Endothelial cell of umbilical vein (primary cell): ENCODE data around the gene CCNL2. TPM values are rescaled to one million over a fixed set of nuclear protein-coding genes. Genes with fewer than 3 reads are reported as not detected.
"Not testable (repeated sequence)": the region's sequence is repeated elsewhere in the genome, so short reads cannot be mapped to it uniquely, and the experiment has no call there.

Experiments
- BruUV-seq: library from RNA; stranded (reverse); fragments of 400-500 nt; replicated peaks from 2 replicates; lab custom pipeline; 2021; lab: Mats Ljungman, UMichigan
- CTCF ChIA-PET: fragments of 300-600, 350-600 bp; sonication (Branson Sonifier 250); formaldehyde crosslinking; loops from one replicate; lab custom pipeline; 2021; ENCODE audit warnings: antibody characterized with exemption, inconsistent platforms; lab: Charles Lee
- POLR2A ChIA-PET: fragments of 300-600, 350-600 bp; sonication (Branson Sonifier 250); formaldehyde crosslinking; loops from one replicate; lab custom pipeline; 2021; ENCODE audit warnings: antibody characterized with exemption, inconsistent platforms; lab: Charles Lee
- DNase-seq: peaks from one replicate; pipeline ENCODE4 v3.0.0-alpha.2; 2011; ENCODE audit warnings: low read depth, low spot score
- FAIRE-seq: peaks from 2 replicates; lab custom pipeline; 2011; peaks lifted over from hg19 to GRCh38; lab: Jason Lieb, UNC
- H2AFZ ChIP-seq: 2 replicates; pipeline ENCODE4 v1.6.0; 2012; ENCODE audit warnings: low read depth, low read length, control low read depth, inconsistent platforms
- H3K27ac ChIP-seq: 2 replicates; pipeline ENCODE4 v1.5.1; 2011; ENCODE audit warnings: low read depth, mild to moderate bottlenecking, control low read depth, low read length, moderate library complexity; ENCODE audit not compliant: insufficient read depth
- H3K27me3 ChIP-seq, 2 experiments: 2 replicates each; pipeline versions ENCODE4 v1.6.0 to v1.6.1; 2011; ENCODE audit warnings: low read length in 2 of 2, mixed read lengths in 1 of 2; ENCODE audit not compliant: control insufficient read depth in 2 of 2, insufficient read depth in 2 of 2
- H3K36me3 ChIP-seq, 2 experiments: 2 replicates in 1 of 2; 3 replicates in 1 of 2; pipeline ENCODE4 v1.5.1; 2011; ENCODE audit warnings: low read length in 2 of 2, mild to moderate bottlenecking in 1 of 2, moderate library complexity in 1 of 2; ENCODE audit not compliant: control insufficient read depth in 2 of 2, insufficient read depth in 2 of 2; ENCODE audit errors: extremely low read depth in 1 of 2
- H3K4me1 ChIP-seq: 3 replicates; pipeline ENCODE4 v1.5.1; 2011; ENCODE audit warnings: mild to moderate bottlenecking, low read length; ENCODE audit not compliant: control insufficient read depth, insufficient read depth; ENCODE audit errors: extremely low read depth
- H3K4me2 ChIP-seq: 2 replicates; pipeline ENCODE4 v1.6.1; 2011; ENCODE audit warnings: low read length, control low read depth, mixed read lengths; ENCODE audit not compliant: insufficient read depth
- H3K4me3 ChIP-seq, 3 experiments: fragments of 200-600 bp in 1 of 3; sonication (generic), shearing (Covaris generic) in 1 of 3; replicated peaks in 1 of 3; 2 replicates each; pipeline ENCODE4 v1.5.1; 2011 to 2016; ENCODE audit warnings: control low read depth in 3 of 3, low read length in 3 of 3, mild to moderate bottlenecking in 2 of 3, inconsistent platforms in 1 of 3, low read depth in 1 of 3, moderate library complexity in 1 of 3; ENCODE audit not compliant: insufficient read depth in 1 of 3
- H3K79me2 ChIP-seq: 2 replicates; pipeline ENCODE4 v1.6.0; 2012; ENCODE audit warnings: low read length, inconsistent platforms; ENCODE audit not compliant: control insufficient read depth, insufficient read depth
- H3K9ac ChIP-seq: replicated peaks from 2 replicates; pipeline ENCODE3; 2011; ENCODE audit warnings: low read length, control low read depth; ENCODE audit not compliant: insufficient read depth; ENCODE audit errors: extremely low read depth
- H3K9me1 ChIP-seq: replicated peaks from 3 replicates; pipeline ENCODE4 v1.6.0; 2011; ENCODE audit warnings: mild to moderate bottlenecking, low read length; ENCODE audit not compliant: control insufficient read depth, insufficient read depth; ENCODE audit errors: extremely low read depth
- H3K9me3 ChIP-seq: replicated peaks from 2 replicates; pipeline ENCODE4 v1.5.1; 2012; ENCODE audit warnings: low read length, inconsistent platforms; ENCODE audit not compliant: control insufficient read depth, insufficient read depth
- H4K20me1 ChIP-seq: replicated peaks from 2 replicates; pipeline ENCODE3; 2011; ENCODE audit warnings: mild to moderate bottlenecking, low read length; ENCODE audit not compliant: control insufficient read depth, insufficient read depth; ENCODE audit errors: extremely low read depth
- EZH2 ChIP-seq: IDR thresholded peaks from 2 replicates; pipeline ENCODE4 v1.6.1; 2012; ENCODE audit warnings: borderline replicate concordance, low read depth, mild to moderate bottlenecking, moderate library complexity, low read length, inconsistent platforms; ENCODE audit not compliant: severe bottlenecking
- FOS ChIP-seq: IDR thresholded peaks from 2 replicates; pipeline ENCODE4 v1.6.1; 2011; ENCODE audit warnings: mild to moderate bottlenecking, low read length, moderate library complexity, borderline replicate concordance; ENCODE audit not compliant: insufficient read depth
- GATA2 ChIP-seq: IDR thresholded peaks from 2 replicates; pipeline ENCODE4 v1.7.0; 2011; ENCODE audit warnings: low read depth, mild to moderate bottlenecking, moderate library complexity, mixed read lengths, low read length; ENCODE audit not compliant: insufficient read length, insufficient read depth
- JUN ChIP-seq: IDR thresholded peaks from 2 replicates; pipeline ENCODE4 v1.6.1; 2011; ENCODE audit warnings: borderline replicate concordance, low read depth; ENCODE audit not compliant: insufficient read length, insufficient read depth
- MYC ChIP-seq: IDR thresholded peaks from one replicate; pipeline ENCODE4 v1.6.1; 2011; ENCODE audit warnings: mild to moderate bottlenecking, low read depth, low read length
- POLR2A ChIP-seq: IDR thresholded peaks from 2 replicates; pipeline ENCODE4 v1.6.1; 2012; ENCODE audit warnings: low read depth, mild to moderate bottlenecking, control low read depth, low read length
- POLR2AphosphoS5 ChIP-seq: IDR thresholded peaks from 2 replicates; pipeline ENCODE4 v1.6.1; 2012; ENCODE audit warnings: low read depth, mild to moderate bottlenecking, control low read depth, low read length, moderate library complexity; ENCODE audit not compliant: insufficient read depth
- dilution Hi-C: fragments of 300-500 bp; cut with MboI; formaldehyde crosslinking; loops from one replicate; pipeline ENCODE4 v1.15.0; 2019; ENCODE audit warnings: low sequenced_read_pairs; ENCODE audit not compliant: extremely low pct_ligation_motif_present
- intact Hi-C: fragments of 100-400 bp; cut with micrococcal nuclease; formaldehyde crosslinking; loops from one replicate; pipeline ENCODE4 v1.10.0; 2022
- polyA plus RNA-seq, 4 experiments: library from polyadenylated mRNA; depleted of rRNA in 3 of 4; stranded (reverse) in 3 of 4; unstranded in 1 of 4; fragments of >200 nt; gene quantifications; 2 replicates each; pipeline versions ENCODE4 v1.2.1 to v1.2.3, GENCODE V29; 2011 to 2012; ENCODE audit warnings: missing spikeins in 1 of 4
- total RNA-seq: library from RNA; stranded (reverse); gene quantifications from 2 replicates; pipeline ENCODE4 v1.2.3, GENCODE V29; 2021
- TF ChIP-seq, protein P1 (sequence below), 2 donors: IDR thresholded peaks; 1 replicate in 1 of 2; 2 replicates in 1 of 2; pipeline ENCODE4 v1.5.1; 2011; ENCODE audit warnings: low read length in 2 of 2, mild to moderate bottlenecking in 2 of 2, moderate library complexity in 2 of 2, control low read depth in 1 of 2, inconsistent platforms in 1 of 2, low read depth in 1 of 2; ENCODE audit not compliant: insufficient read depth in 1 of 2; ENCODE audit errors: extremely low read depth in 1 of 2
- TF ChIP-seq, protein P2 (sequence below): IDR thresholded peaks from 2 replicates; pipeline ENCODE4 v1.6.1; 2011; ENCODE audit not compliant: insufficient read depth, insufficient read length

CCNL2 gene
- total and polyA plus RNA-seq, 2 donors (not counting 3 experiments of a cell fraction or from before 2014, with no cell fraction given) = 188 to 209 TPM

DNA sequence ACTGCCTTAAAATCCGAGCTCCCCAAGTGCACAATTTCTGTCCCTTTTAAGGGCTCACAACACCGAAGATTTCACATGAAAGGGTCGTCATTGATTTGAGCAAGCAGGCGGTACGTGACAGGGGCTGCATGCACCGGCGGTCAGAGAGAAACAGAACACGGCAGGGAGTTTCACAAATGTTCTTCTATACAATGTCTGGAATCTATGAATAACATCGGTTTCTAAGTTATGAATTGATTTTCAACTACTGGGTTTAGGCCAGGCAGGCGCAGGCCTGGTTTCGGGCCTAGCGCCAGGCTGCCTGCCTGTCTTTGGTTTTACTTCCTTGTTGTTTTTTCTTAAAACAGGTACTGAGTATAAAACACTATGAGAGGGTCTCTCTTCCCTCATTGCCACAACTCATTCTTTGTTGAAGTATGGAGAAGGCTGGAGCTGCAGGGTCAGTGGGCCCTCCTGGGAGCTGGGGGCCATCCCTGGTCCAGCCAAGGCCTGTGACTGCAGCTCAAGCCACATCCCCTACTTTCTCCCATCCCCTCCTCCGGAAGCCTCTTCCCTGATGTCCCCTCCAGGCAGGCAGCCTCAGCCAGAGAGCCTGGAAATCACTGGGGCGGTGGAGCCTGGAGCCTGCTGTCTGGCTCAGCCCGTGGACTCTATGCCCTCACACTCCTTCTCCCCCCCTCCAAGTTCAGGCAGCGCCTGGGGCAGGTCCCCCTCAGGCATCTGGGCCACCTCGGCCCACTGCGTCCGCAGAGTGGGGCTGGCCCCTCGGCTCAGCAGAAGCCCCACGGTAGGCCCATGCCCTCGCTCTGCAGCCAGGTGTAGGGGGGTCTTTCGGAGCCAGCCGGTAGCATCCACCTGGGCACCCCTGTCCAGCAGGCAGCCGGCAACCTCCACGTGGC lies 19.6 kb upstream of the CCNL2 start:
- Histone ChIP-seq H3K79me2 (no peaks in the 10 kb centered on the region), H3K9me1 (no peaks in the 10 kb centered on the region), H3K27me3 (no peaks in the 10 kb centered on the region), H3K4me2 (no peak overlapping the region), H3K4me3 (no peak overlapping the region), H3K9ac (no peak overlapping the region), H3K36me3 (no peaks in the 10 kb centered on the region), H4K20me1 (no peaks in the 10 kb centered on the region), H3K9me3 (no peaks in the 10 kb centered on the region), H2AFZ (no peak overlapping the region), H3K27ac (no peak overlapping the region), H3K4me1 (peaks cover 3% of the 10 kb centered on the region)
- ChIA-PET CTCF (interaction anchor here (1.2 kb wide), 1 partner anchor 16 kb away, joined by 4 read pairs; no protein-coding TSS in a partner anchor), POLR2A (no interaction called here)
- intact Hi-C loops (no loop called here), dilution Hi-C loops (no loop called here)
- FAIRE-seq (no peak), DNase-seq (no peak)
- no TSS peak for BruUV-seq
- no peak for TF ChIP-seq MYC
- TF ChIP-seq JUN = no peak
- TF ChIP-seq, protein P1, sequence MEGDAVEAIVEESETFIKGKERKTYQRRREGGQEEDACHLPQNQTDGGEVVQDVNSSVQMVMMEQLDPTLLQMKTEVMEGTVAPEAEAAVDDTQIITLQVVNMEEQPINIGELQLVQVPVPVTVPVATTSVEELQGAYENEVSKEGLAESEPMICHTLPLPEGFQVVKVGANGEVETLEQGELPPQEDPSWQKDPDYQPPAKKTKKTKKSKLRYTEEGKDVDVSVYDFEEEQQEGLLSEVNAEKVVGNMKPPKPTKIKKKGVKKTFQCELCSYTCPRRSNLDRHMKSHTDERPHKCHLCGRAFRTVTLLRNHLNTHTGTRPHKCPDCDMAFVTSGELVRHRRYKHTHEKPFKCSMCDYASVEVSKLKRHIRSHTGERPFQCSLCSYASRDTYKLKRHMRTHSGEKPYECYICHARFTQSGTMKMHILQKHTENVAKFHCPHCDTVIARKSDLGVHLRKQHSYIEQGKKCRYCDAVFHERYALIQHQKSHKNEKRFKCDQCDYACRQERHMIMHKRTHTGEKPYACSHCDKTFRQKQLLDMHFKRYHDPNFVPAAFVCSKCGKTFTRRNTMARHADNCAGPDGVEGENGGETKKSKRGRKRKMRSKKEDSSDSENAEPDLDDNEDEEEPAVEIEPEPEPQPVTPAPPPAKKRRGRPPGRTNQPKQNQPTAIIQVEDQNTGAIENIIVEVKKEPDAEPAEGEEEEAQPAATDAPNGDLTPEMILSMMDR (IDR thresholded peaks at IDR 0.05; ENCODE audit: extremely low read depth in 1 of 2, insufficient read depth in 1 of 2, low read depth in 1 of 2, low read length in 2 of 2) = no peak
- no peak for TF ChIP-seq POLR2A
- TF ChIP-seq POLR2AphosphoS5 = no peak
- TF ChIP-seq, protein P2, sequence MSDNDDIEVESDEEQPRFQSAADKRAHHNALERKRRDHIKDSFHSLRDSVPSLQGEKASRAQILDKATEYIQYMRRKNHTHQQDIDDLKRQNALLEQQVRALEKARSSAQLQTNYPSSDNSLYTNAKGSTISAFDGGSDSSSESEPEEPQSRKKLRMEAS = no peak
- no peak for TF ChIP-seq GATA2
- no peak for TF ChIP-seq FOS
- TF ChIP-seq EZH2 = no peak

DNA sequence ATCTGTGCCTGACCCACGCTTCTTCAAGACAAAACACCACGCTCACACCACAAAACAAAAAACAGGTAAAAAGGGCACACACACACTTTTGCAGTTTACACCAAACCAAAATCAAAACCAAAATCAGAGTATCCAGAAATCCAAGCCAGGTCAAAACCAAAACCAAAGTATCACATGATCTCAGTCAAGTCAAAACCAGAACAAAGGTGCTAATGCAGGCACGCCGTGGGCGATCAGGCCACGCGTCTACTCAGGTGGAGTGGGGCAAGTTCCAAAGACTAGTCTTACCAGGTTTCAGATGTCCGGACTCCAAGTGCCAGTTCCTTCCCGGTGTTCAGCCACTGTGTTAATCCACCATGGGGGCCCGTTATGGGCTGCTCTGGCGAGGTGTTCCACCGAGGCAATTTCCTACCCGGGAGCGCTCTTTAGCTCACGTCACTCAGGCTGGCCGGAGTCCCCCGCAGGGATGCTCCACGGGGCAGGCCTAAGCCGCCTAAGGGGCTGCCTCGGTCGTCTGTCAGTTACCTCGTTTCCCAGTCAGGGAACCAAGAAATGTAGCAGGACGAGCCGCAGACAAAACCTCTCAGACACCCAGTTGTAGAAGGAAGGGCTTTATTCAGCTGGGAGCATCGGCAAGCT lies 18.8 kb upstream of the CCNL2 start:
- dilution Hi-C loops, H2AFZ ChIP-seq: not testable (repeated sequence)

More for the DNA sequence above, 18.8 kb upstream of the CCNL2 start:
- FAIRE-seq, BruUV-seq, H3K9me3 ChIP-seq, H3K4me2 ChIP-seq, H3K27me3 ChIP-seq, POLR2A ChIA-PET, H3K36me3 ChIP-seq, DNase-seq, H3K4me1 ChIP-seq, intact Hi-C loops, H3K9me1 ChIP-seq, H3K79me2 ChIP-seq, H3K4me3 ChIP-seq, H3K27ac ChIP-seq, H4K20me1 ChIP-seq, H3K9ac ChIP-seq: not testable (repeated sequence)
- CTCF ChIA-PET = interaction anchor here (1.2 kb wide), 1 partner anchor 16 kb away, joined by 4 read pairs; no protein-coding TSS in a partner anchor
